HepG2 (cell line): ENCODE results near the gene DPH5. TPM values are rescaled to one million over a fixed set of nuclear protein-coding genes. Genes with fewer than 3 reads are reported as not detected.

ENCODE experiments used
- ATAC-seq: fragments of 200-7000 bp; cut with Tn5 transposase; 3 replicates; pipeline ENCODE4 v1.9.1; 2020; ENCODE audit warnings: mild to moderate bottlenecking, moderate library complexity
- BruUV-seq: library from RNA; stranded (reverse); fragments of 400-500 nt; replicated peaks from 2 replicates; lab custom pipeline; 2021; lab: Mats Ljungman, UMichigan
- CTCF ChIA-PET: fragments of 300-600 bp; formaldehyde crosslinking; extraction: SDS; loops from one replicate; lab custom pipeline; 2021; ENCODE audit warnings: low total read pairs, inconsistent platforms, low intra/inter-chr PET ratio; lab: Yijun Ruan, JAX
- POLR2A ChIA-PET: fragments of 350-600 bp; sonication (Branson Sonifier 250); formaldehyde crosslinking; loops from one replicate; lab custom pipeline; 2020; ENCODE audit warnings: antibody characterized with exemption, inconsistent platforms; lab: Yijun Ruan, JAX
- DNase-seq: peaks from one replicate; pipeline ENCODE4 v3.0.0-alpha.2; 2015; ENCODE audit warnings: low spot score
- FAIRE-seq: peaks from 3 replicates; lab custom pipeline; 2011; peaks lifted over from hg19 to GRCh38; lab: Jason Lieb, UNC
- H2AFZ ChIP-seq: one replicate; pipeline ENCODE4 v1.6.1; 2011; ENCODE audit warnings: low read length, inconsistent platforms
- H3K27ac ChIP-seq: fragments of 300-600 bp; 3 replicates; pipeline ENCODE4 v1.8.0; 2011; ENCODE audit warnings: mixed run types, mild to moderate bottlenecking, mixed read lengths, low read length, inconsistent platforms; ENCODE audit not compliant: insufficient read depth; ENCODE audit errors: extremely low read length
- H3K27me3 ChIP-seq, 2 experiments: fragments of 200-600 bp in 1 of 2; 2 replicates in 1 of 2; 3 replicates in 1 of 2; pipeline versions ENCODE4 v1.6.0 to v1.8.0; 2011; ENCODE audit warnings: low read length in 2 of 2, mild to moderate bottlenecking in 2 of 2, moderate library complexity in 2 of 2, inconsistent platforms in 1 of 2; ENCODE audit not compliant: insufficient read depth in 2 of 2, control insufficient read depth in 1 of 2
- H3K36me3 ChIP-seq, 2 experiments: fragments of 200-600 bp in 1 of 2; replicated peaks in 1 of 2; 2 replicates in 1 of 2; 3 replicates in 1 of 2; pipeline versions ENCODE4 v1.5.1 to v1.8.0; 2011; ENCODE audit warnings: low read length in 2 of 2, inconsistent platforms in 1 of 2; ENCODE audit not compliant: insufficient read depth in 2 of 2, control insufficient read depth in 1 of 2
- H3K4me1 ChIP-seq: 2 replicates; pipeline ENCODE4 v1.5.1; 2012; ENCODE audit warnings: low read length, inconsistent platforms; ENCODE audit not compliant: insufficient read depth
- H3K4me2 ChIP-seq: 2 replicates; pipeline ENCODE4 v1.6.0; 2011; ENCODE audit warnings: low read depth, low read length, inconsistent platforms
- H3K4me3 ChIP-seq, 3 experiments: fragments of 200-600 bp in 1 of 3; sonication (generic), shearing (Covaris generic) in 1 of 3; replicated peaks in 1 of 3; 2 replicates each; pipeline ENCODE4 v1.5.1; 2011 to 2016; ENCODE audit warnings: low read length in 3 of 3, inconsistent platforms in 2 of 3, low read depth in 2 of 3, mild to moderate bottlenecking in 2 of 3, control low read depth in 1 of 3, mixed read lengths in 1 of 3; ENCODE audit not compliant: insufficient read depth in 1 of 3
- H3K79me2 ChIP-seq: one replicate; pipeline ENCODE4 v1.6.1; 2011; ENCODE audit warnings: low read length, inconsistent platforms; ENCODE audit not compliant: insufficient read depth
- H3K9ac ChIP-seq: 2 replicates; pipeline ENCODE4 v1.6.0; 2011; ENCODE audit warnings: mild to moderate bottlenecking, low read depth, low read length, inconsistent platforms; ENCODE audit not compliant: insufficient read depth
- H3K9me3 ChIP-seq: 2 replicates; pipeline ENCODE4 v1.5.1; 2012; ENCODE audit warnings: mild to moderate bottlenecking, low read length
- H4K20me1 ChIP-seq: 2 replicates; pipeline ENCODE4 v1.6.0; 2011; ENCODE audit warnings: inconsistent platforms, mild to moderate bottlenecking, low read length, moderate library complexity; ENCODE audit not compliant: insufficient read depth
- CREB1 ChIP-seq, 2 experiments: fragments of 450-650 bp in 1 of 2; IDR thresholded peaks; 2 replicates each; pipeline ENCODE4 v1.6.1; 2016 to 2017; ENCODE audit warnings: control low read depth in 1 of 2, mild to moderate bottlenecking in 1 of 2, missing compliant biosample characterization in 1 of 2, missing genetic modification characterization in 1 of 2
- DDIT3 ChIP-seq: sonication (generic); formaldehyde crosslinking; IDR thresholded peaks from 2 replicates; pipeline ENCODE4 v1.4.0; 2020; ENCODE audit warnings: mild to moderate bottlenecking, missing genetic modification reagents
- MAFK ChIP-seq, 2 experiments: IDR thresholded peaks in 1 of 2; conservative IDR thresholded peaks in 1 of 2; 2 replicates each; pipeline ENCODE4 v1.6.1; 2011; ENCODE audit warnings: improper control_type of control experiment in 2 of 2, low read length in 2 of 2
- ZBTB44 ChIP-seq: sonication (generic); formaldehyde crosslinking; IDR thresholded peaks from 2 replicates; pipeline ENCODE4 v1.4.0; 2020; ENCODE audit warnings: missing genetic modification reagents
- ZBTB46 ChIP-seq: sonication (generic); formaldehyde crosslinking; IDR thresholded peaks from 2 replicates; pipeline ENCODE4 v1.4.0; 2020; ENCODE audit warnings: mild to moderate bottlenecking, missing genetic modification reagents, borderline replicate concordance
- ZFP36L1 ChIP-seq: sonication (generic); formaldehyde crosslinking; IDR thresholded peaks from 2 replicates; pipeline ENCODE4 v1.8.0; 2022; ENCODE audit warnings: mild to moderate bottlenecking, missing genetic modification reagents, moderate library complexity
- WGBS: methylation state at CpG from one replicate; pipeline ENCODE4 v1.1.6; 2017; ENCODE audit warnings: low lambda C conversion rate; 5-methylcytosine and 5-hydroxymethylcytosine counted together
- in situ Hi-C: cut with HindIII; loops from 2 replicates; pipeline ENCODE4 v1.10.0; 2017; ENCODE audit warnings: low pct_unique_long_range_greater_than_20kb; ENCODE audit not compliant: extremely low pct_ligation_motif_present
- intact Hi-C: fragments of 100-400 bp; cut with micrococcal nuclease; formaldehyde crosslinking; loops from one replicate; pipeline ENCODE4 v1.10.0; 2022; ENCODE audit not compliant: unreplicated experiment
- polyA plus RNA-seq, 8 experiments: library from polyadenylated mRNA; depleted of rRNA in 3 of 8; stranded (reverse) in 7 of 8; unstranded in 1 of 8; fragments of >200 nt; fragmentation: Illumina TruSeq in 4 of 8; extraction: Trizol in 4 of 8; gene quantifications; 2 replicates each; pipeline versions ENCODE4 v1.2.1 to v1.2.3, GENCODE V29; 2011 to 2016; ENCODE audit warnings: low read depth in 4 of 8, missing spikeins in 1 of 8, mixed read lengths in 1 of 8; ENCODE audit not compliant: insufficient read depth in 1 of 8
- total RNA-seq, 5 experiments: library from RNA; depleted of rRNA; stranded (reverse); fragments of >200 nt; fragmentation: Illumina TruSeq; extraction: Trizol; gene quantifications; 2 replicates each; pipeline ENCODE4 v1.2.3, GENCODE V29; 2016; ENCODE audit warnings: low read depth in 1 of 5

DPH5 gene
- total and polyA plus RNA-seq, 2 of the 13 experiments (the other 11 are each of a cell fraction or from before 2014, with no cell fraction given), result 53.2 to 79.6 TPM

GRCh38 chr1:101051688-101052638 lies 26.4 kb upstream of the DPH5 start (continued):
- no peak for TF ChIP-seq ZFP36L1
- TF ChIP-seq, all 625 proteins: peak for 0

GRCh38 chr1:101050869-101051268 lies 25.3 kb upstream of the DPH5 start:
- Histone ChIP-seq H3K9ac (no peak overlapping the region), H4K20me1 (no peaks in the 10 kb centered on the region), H3K36me3 (no peaks in the 10 kb centered on the region), H3K4me2 (no peak overlapping the region), H3K4me3 (no peak overlapping the region), H3K4me1 (no peaks in the 10 kb centered on the region), H3K79me2 (no peaks in the 10 kb centered on the region), H3K27me3 (no peaks in the 10 kb centered on the region), H3K27ac (no peak overlapping the region), H3K9me3 (no peaks in the 10 kb centered on the region), H2AFZ (no peak overlapping the region)
- ChIA-PET CTCF (no interaction called here), POLR2A (no interaction called here)
- DNase-seq, result no peak
- intact Hi-C loops, result no loop called here
- in situ Hi-C loops, result no loop called here
- no TSS peak for BruUV-seq
- FAIRE-seq, result no peak
- no peak for ATAC-seq
- 85% methylated on average over 2 of the region's 2 CpGs for WGBS
- TF ChIP-seq ZBTB44 (CRISPR knock-in tag), result no peak
- TF ChIP-seq DDIT3 (CRISPR knock-in tag), result no peak
- no peak for TF ChIP-seq CREB1 (IDR thresholded peaks at IDR 0.05)
- no peak for TF ChIP-seq CREB1 (CRISPR knock-in tag; IDR thresholded peaks at IDR 0.05)
- TF ChIP-seq MAFK (conservative IDR thresholded peaks at IDR 0.05 in 1 of 2, IDR thresholded peaks at IDR 0.05 in 1 of 2; ENCODE audit: low read length in 2 of 2), result peak; percentile 73 to 79
- TF ChIP-seq ZBTB46, result no peak
